ENCODE data around the gene LRFN4.

The LRFN4 gene

DNA sequence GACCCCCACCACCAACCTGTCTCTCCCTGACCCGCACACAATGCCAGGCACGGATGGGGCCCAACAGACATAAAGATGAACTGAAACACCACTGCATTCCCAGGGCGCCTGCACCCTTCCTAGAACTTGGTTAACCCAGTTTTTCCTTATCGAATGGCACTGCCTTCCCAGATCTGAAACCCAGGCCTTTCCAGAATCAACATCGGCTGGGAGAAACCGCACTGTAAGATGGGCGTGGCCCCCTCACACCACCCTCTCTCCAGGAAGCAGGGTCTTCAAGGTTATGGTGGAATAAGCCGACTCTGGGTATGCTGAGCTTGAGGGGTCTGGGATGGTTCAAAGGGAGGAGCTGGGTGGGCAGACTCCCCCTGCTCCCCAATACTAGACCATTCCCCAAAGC is 23.1 kb downstream of the LRFN4 start:
- no peak overlapping the region for H2AFZ ChIP-seq
- no peaks in the 10 kb centered on the region for H3K9me3 ChIP-seq (ENCODE audit: control insufficient read depth, low read length)
- peaks cover 50% of the 10 kb centered on the region for H3K4me1 ChIP-seq
- no peaks in the 10 kb centered on the region for H3K36me3 ChIP-seq (ENCODE audit: control insufficient read depth, insufficient read depth, low read length)
- H3K4me3 ChIP-seq (ENCODE audit: low read depth, low read length) = no peak overlapping the region
- TF ChIP-seq, protein P1, sequence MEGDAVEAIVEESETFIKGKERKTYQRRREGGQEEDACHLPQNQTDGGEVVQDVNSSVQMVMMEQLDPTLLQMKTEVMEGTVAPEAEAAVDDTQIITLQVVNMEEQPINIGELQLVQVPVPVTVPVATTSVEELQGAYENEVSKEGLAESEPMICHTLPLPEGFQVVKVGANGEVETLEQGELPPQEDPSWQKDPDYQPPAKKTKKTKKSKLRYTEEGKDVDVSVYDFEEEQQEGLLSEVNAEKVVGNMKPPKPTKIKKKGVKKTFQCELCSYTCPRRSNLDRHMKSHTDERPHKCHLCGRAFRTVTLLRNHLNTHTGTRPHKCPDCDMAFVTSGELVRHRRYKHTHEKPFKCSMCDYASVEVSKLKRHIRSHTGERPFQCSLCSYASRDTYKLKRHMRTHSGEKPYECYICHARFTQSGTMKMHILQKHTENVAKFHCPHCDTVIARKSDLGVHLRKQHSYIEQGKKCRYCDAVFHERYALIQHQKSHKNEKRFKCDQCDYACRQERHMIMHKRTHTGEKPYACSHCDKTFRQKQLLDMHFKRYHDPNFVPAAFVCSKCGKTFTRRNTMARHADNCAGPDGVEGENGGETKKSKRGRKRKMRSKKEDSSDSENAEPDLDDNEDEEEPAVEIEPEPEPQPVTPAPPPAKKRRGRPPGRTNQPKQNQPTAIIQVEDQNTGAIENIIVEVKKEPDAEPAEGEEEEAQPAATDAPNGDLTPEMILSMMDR (IDR thresholded peaks at IDR 0.05) = no peak
- no peaks in the 10 kb centered on the region for H3K27me3 ChIP-seq (ENCODE audit: control insufficient read depth, insufficient read depth, low read length)
- H3K4me2 ChIP-seq (ENCODE audit: low read length) = no peak overlapping the region
- H3K27ac ChIP-seq = peak overlapping the region; percentile 83
- no peak overlapping the region for H3K9ac ChIP-seq
- no peaks in the 10 kb centered on the region for H3K79me2 ChIP-seq

DNA sequence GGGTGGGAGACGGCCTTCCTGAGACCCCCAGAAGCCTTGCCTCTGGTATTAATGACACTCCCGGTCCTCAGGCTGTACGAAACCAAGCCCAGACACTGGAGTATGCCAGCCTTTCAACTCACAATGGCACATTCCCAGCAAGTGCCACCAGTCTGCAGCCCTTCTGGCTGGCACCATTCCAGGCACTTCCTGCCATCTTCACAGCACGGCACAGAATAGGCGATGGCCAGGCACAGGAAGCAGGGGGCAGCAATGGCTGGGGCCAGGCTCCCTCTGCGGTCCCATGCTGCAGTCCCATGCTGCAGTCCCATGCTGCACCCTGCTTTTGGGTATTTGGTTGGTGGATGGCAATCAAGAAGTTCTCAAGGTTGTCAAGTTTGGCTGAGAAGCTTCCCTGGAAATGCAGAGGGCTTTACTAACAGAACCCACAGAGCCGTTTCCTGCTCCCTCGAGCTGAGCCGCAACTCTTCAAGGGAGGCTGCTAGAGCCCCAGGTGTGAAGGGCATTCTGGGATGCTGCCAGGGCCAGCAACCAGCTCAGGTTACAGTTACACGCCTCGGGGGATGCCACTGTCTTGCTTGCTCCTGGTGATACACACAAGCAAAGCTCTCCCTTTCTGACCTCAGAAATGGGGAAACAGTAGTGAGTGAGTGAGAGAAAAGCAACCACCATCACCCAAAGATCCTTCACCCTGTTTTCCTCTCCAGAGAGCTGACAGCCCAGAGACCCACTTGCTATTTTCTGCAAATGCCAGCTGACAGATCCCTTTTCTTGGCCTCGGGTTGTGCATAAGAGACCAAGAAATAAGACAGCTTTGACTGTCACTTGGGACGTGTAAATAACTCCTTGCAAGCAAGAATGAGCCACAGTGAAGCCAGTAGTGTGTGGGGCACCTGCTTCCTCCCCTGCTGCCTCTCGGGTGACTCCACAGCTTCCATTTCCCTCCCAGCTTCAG is 23.9 kb downstream of the LRFN4 start:
- Histone ChIP-seq H3K9me3 (ENCODE audit: control insufficient read depth, low read length) (no peaks in the 10 kb centered on the region), H3K4me2 (ENCODE audit: low read length) (peak overlapping the region; percentile 11), H3K27me3 (ENCODE audit: control insufficient read depth, insufficient read depth, low read length) (no peaks in the 10 kb centered on the region), H3K27ac (peak overlapping the region; percentile 83), H2AFZ (no peak overlapping the region), H3K79me2 (no peaks in the 10 kb centered on the region), H3K9ac (no peak overlapping the region), H3K36me3 (ENCODE audit: control insufficient read depth, insufficient read depth, low read length) (no peaks in the 10 kb centered on the region), H3K4me1 (peaks cover 52% of the 10 kb centered on the region), H3K4me3 (ENCODE audit: low read depth, low read length) (no peak overlapping the region)
- TF ChIP-seq, protein P1 (IDR thresholded peaks at IDR 0.05) = no peak

DNA sequence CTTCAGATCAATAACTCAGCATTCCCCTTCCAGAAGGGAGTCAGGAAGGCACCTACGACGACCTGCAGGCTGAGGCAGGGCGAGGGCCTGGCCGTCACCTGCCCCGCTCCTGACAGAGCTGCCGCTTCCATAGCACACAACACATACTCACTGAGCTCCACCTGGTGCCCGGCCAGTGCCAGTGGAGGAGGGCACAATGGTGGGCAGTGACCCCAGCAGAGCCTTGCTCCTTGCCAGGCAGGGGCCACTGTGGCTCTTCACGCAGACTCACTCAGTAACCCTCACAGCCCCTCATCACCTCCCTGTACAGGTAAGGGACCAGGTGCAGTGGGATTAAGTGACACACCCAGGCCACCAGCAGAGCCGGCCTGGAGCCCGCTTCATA is 24.6 kb downstream of the LRFN4 start:
- H2AFZ ChIP-seq = no peak overlapping the region
- peaks cover 45% of the 10 kb centered on the region for H3K4me1 ChIP-seq
- TF ChIP-seq, protein P1 (IDR thresholded peaks at IDR 0.05) = no peak
- H3K27ac ChIP-seq = peak overlapping the region; percentile 83
- H3K9me3 ChIP-seq (ENCODE audit: control insufficient read depth, low read length) = no peaks in the 10 kb centered on the region
- no peaks in the 10 kb centered on the region for H3K79me2 ChIP-seq
- H3K4me2 ChIP-seq (ENCODE audit: low read length) = no peak overlapping the region
- H3K4me3 ChIP-seq (ENCODE audit: low read depth, low read length) = no peak overlapping the region
- no peak overlapping the region for H3K9ac ChIP-seq
- H3K36me3 ChIP-seq (ENCODE audit: control insufficient read depth, insufficient read depth, low read length) = no peaks in the 10 kb centered on the region
- no peaks in the 10 kb centered on the region for H3K27me3 ChIP-seq (ENCODE audit: control insufficient read depth, insufficient read depth, low read length)

DNA sequence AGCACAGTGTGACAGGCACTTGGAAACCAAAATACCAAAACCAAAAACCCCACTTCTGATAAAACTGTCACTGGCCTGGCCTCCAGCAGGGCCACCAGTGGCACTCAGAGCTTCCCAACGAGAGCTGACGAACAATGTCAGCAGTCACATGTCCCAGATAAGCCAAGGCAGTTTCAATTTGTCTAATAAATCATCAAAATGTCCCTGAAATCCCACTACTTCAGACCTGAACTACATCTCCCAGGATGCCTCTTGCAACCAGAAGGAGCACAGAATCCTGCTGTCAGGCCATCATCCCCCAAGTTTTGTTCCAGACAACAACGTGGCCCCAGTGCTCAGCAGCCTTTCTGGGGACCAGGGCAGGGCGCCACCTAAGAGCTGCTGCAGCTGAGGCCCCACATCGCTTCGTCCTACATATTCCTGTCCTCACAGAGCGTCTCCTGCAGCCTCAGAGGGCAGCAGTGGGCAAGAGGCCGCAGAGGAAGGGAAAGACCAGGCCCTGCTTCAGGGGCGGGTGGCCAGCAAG is 25.1 kb downstream of the LRFN4 start:
- no peaks in the 10 kb centered on the region for H3K27me3 ChIP-seq (ENCODE audit: control insufficient read depth, insufficient read depth, low read length)
- peaks cover 40% of the 10 kb centered on the region for H3K4me1 ChIP-seq
- H3K9me3 ChIP-seq (ENCODE audit: control insufficient read depth, low read length) = no peaks in the 10 kb centered on the region
- H3K9ac ChIP-seq = no peak overlapping the region
- TF ChIP-seq, protein P1 (IDR thresholded peaks at IDR 0.05) = no peak
- H3K4me3 ChIP-seq (ENCODE audit: low read depth, low read length) = no peak overlapping the region
- H3K4me2 ChIP-seq (ENCODE audit: low read length) = no peak overlapping the region
- H3K27ac ChIP-seq = peak overlapping the region; percentile 83
- H3K36me3 ChIP-seq (ENCODE audit: control insufficient read depth, insufficient read depth, low read length) = no peaks in the 10 kb centered on the region
- H2AFZ ChIP-seq = peak overlapping the region; percentile 65
- H3K79me2 ChIP-seq = no peaks in the 10 kb centered on the region
